Activated gamma-delta T cell treated with Interleukin-2 at 50 U/mL for 16 hours (primary cell): ENCODE measurements around the gene EGLN2.
"Not testable (repeated sequence)": the region's sequence is repeated elsewhere in the genome, so short reads cannot be mapped to it uniquely, and the experiment has no call there.

Experiments used
- DNase-seq: peaks from one replicate; pipeline ENCODE4 v3.0.0-alpha.2; 2020

The EGLN2 gene

GRCh38 chr19:40802300-40803169 is 3.5 kb downstream of the EGLN2 start:
- DNase-seq = no peak

GRCh38 chr19:40803170-40803856 is 4.3 kb downstream of the EGLN2 start:
- DNase-seq = no peak

- peak; percentile 61 for DNase-seq
These were observed 5.1 kb downstream of the EGLN2 start for GRCh38 chr19:40803857-40804782.

- DNase-seq = no peak
These were observed 5.8 kb downstream of the EGLN2 start for GRCh38 chr19:40804783-40805242.

GRCh38 chr19:40805258-40805868 is 6.4 kb downstream of the EGLN2 start:
- DNase-seq = no peak

GRCh38 chr19:40806423-40807146 is 7.6 kb downstream of the EGLN2 start:
- DNase-seq = peak; percentile 74

GRCh38 chr19:40807147-40808020 is 8.4 kb downstream of the EGLN2 start:
- no peak for DNase-seq

- DNase-seq = no peak
These were observed 9.0 kb downstream of the EGLN2 start for GRCh38 chr19:40808021-40808325.

- no peak for DNase-seq
These were observed 9.5 kb downstream of the EGLN2 start for GRCh38 chr19:40808497-40808896.

GRCh38 chr19:40809358-40810086 is 10.5 kb downstream of the EGLN2 start:
- DNase-seq = no peak

GRCh38 chr19:40810160-40810559 is 11.2 kb downstream of the EGLN2 start:
- no peak for DNase-seq

- DNase-seq = peak; percentile 44
These were observed 11.8 kb downstream of the EGLN2 start for GRCh38 chr19:40810649-40811408.

GRCh38 chr19:40811478-40812341 is 12.7 kb downstream of the EGLN2 start:
- DNase-seq = no peak

GRCh38 chr19:40812571-40812970 is 13.6 kb downstream of the EGLN2 start:
- not testable (repeated sequence) for DNase-seq

GRCh38 chr19:40813182-40813581 is 14.2 kb downstream of the EGLN2 start:
- no peak for DNase-seq

GRCh38 chr19:40815223-40815622 is 16.2 kb downstream of the EGLN2 start:
- DNase-seq = no peak

GRCh38 chr19:40818480-40819399 is 19.7 kb downstream of the EGLN2 start:
- peak; percentile 69 for DNase-seq
